ENCODE results near the gene WFIKKN2. TPM values are rescaled to one million over a fixed set of nuclear protein-coding genes. Genes with fewer than 3 reads are reported as not detected.

The WFIKKN2 gene
- total and polyA plus RNA-seq, 2 of the 13 experiments (the other 11 are each of a cell fraction or from before 2014, with no cell fraction given) = not detected

DNA sequence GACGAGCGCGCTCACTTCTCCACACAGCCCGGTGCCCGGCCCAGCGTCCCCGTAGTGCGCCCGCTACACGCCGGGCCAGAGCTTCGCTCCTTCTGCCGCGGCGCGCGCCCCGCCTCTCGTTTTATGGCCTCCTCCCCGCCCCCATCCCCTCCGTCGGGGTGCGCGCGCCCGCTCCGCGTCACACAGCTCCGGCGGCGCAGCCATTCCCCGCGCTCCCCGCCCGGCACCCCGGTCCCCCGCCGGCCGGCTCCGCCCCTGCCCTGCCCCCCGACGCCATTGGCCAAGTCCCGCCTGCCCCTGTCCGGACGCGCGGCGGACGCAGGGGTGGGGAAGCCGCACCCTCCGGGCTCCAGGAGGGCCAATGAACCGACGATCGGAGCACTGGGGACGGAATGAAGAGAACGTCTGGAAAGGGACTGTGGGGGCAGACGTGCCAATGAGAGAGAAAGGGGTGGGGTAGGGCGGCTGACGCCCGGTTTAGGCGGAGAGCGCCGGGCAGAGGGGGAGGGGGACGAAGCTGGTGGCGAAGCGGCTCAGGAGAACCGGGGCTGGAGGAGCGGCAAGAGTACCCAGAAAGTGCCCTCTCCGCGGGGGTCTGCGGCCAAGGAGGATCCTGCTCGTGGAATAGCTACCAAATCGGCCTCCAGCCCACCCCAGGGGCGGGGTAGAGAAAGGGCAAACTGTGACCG, 31.0 kb downstream of the WFIKKN2 start, which contains the start of gene TOB1 (continued):
- TF ChIP-seq SRSF9 (IDR thresholded peaks at IDR 0.05; ENCODE audit: borderline replicate concordance, insufficient read depth, low read depth, low read length, poor library complexity, severe bottlenecking) (no peak), ELF1 (CRISPR knock-in tag; IDR thresholded peaks at IDR 0.05) (0 out of 2 replicates have a peak, but pooled peaks have one; percentile 32), ZBTB38 (CRISPR knock-in tag; IDR thresholded peaks at IDR 0.05) (peak; percentile 92), TRAFD1 (CRISPR knock-in tag; IDR thresholded peaks at IDR 0.05; ENCODE audit: borderline replicate concordance) (peak; percentile 79; the same call in 1 of the 2 replicates), POLR2AphosphoS2 (IDR thresholded peaks at IDR 0.05; ENCODE audit: low read depth, low read length) (peak; percentile 95), TSC22D2 (CRISPR knock-in tag; IDR thresholded peaks at IDR 0.05; ENCODE audit: borderline replicate concordance) (peak; percentile 97), HINFP (CRISPR knock-in tag; IDR thresholded peaks at IDR 0.05; ENCODE audit: low read depth) (peak; percentile 7; the same call in 1 of the 2 replicates), KDM6A (CRISPR knock-in tag; IDR thresholded peaks at IDR 0.05; ENCODE audit: low read depth) (no peak), HDAC1 (CRISPR knock-in tag; IDR thresholded peaks at IDR 0.05) (peak; percentile 48), RFX3 (CRISPR knock-in tag; IDR thresholded peaks at IDR 0.05) (0 out of 2 replicates have a peak, but pooled peaks have one; percentile 21), NFE2L1 (CRISPR knock-in tag; IDR thresholded peaks at IDR 0.05; ENCODE audit: borderline replicate concordance) (no peak), NCOR1 (IDR thresholded peaks at IDR 0.05; ENCODE audit: borderline replicate concordance, low read length) (peak; percentile 2; the same call in 1 of the 2 replicates), ZNF644 (CRISPR knock-in tag; IDR thresholded peaks at IDR 0.05; ENCODE audit: low read depth) (peak; percentile 23; the same call in 1 of the 2 replicates), ZNF296 (CRISPR knock-in tag; conservative IDR thresholded peaks at IDR 0.05) (0 out of 2 replicates have a peak, but pooled peaks have one; percentile 56)
- TF ChIP-seq, protein P1, sequence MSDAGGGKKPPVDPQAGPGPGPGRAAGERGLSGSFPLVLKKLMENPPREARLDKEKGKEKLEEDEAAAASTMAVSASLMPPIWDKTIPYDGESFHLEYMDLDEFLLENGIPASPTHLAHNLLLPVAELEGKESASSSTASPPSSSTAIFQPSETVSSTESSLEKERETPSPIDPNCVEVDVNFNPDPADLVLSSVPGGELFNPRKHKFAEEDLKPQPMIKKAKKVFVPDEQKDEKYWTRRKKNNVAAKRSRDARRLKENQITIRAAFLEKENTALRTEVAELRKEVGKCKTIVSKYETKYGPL (CRISPR knock-in tag; IDR thresholded peaks at IDR 0.05) = peak; percentile 86
- TF ChIP-seq, protein P2, sequence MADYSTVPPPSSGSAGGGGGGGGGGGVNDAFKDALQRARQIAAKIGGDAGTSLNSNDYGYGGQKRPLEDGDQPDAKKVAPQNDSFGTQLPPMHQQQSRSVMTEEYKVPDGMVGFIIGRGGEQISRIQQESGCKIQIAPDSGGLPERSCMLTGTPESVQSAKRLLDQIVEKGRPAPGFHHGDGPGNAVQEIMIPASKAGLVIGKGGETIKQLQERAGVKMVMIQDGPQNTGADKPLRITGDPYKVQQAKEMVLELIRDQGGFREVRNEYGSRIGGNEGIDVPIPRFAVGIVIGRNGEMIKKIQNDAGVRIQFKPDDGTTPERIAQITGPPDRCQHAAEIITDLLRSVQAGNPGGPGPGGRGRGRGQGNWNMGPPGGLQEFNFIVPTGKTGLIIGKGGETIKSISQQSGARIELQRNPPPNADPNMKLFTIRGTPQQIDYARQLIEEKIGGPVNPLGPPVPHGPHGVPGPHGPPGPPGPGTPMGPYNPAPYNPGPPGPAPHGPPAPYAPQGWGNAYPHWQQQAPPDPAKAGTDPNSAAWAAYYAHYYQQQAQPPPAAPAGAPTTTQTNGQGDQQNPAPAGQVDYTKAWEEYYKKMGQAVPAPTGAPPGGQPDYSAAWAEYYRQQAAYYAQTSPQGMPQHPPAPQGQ (CRISPR knock-in tag; IDR thresholded peaks at IDR 0.05; ENCODE audit: borderline replicate concordance) = no peak
- TF ChIP-seq, protein P3, sequence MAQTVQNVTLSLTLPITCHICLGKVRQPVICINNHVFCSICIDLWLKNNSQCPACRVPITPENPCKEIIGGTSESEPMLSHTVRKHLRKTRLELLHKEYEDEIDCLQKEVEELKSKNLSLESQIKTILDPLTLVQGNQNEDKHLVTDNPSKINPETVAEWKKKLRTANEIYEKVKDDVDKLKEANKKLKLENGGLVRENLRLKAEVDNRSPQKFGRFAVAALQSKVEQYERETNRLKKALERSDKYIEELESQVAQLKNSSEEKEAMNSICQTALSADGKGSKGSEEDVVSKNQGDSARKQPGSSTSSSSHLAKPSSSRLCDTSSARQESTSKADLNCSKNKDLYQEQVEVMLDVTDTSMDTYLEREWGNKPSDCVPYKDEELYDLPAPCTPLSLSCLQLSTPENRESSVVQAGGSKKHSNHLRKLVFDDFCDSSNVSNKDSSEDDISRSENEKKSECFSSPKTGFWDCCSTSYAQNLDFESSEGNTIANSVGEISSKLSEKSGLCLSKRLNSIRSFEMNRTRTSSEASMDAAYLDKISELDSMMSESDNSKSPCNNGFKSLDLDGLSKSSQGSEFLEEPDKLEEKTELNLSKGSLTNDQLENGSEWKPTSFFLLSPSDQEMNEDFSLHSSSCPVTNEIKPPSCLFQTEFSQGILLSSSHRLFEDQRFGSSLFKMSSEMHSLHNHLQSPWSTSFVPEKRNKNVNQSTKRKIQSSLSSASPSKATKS (CRISPR knock-in tag; IDR thresholded peaks at IDR 0.05) = peak; percentile 58; the same call in 1 of the 2 replicates
